Uterus (tissue), 4 donors: Measurements from ENCODE around the gene MB. TPM values are rescaled to one million over a fixed set of nuclear protein-coding genes. Genes with fewer than 3 reads are reported as not detected.

Experiments
- DNase-seq, 2 donors: peaks; one replicate each; pipeline ENCODE4 v3.0.0-alpha.2; 2019 to 2020
- H3K27ac ChIP-seq, 2 donors: fragments of 200-600 bp; sonication (generic); 1 replicate in 1 of 2; 2 replicates in 1 of 2; pipeline ENCODE4 v1.5.1; 2016 to 2018
- H3K27me3 ChIP-seq, 2 donors: fragments of 200-600 bp; sonication (generic); one replicate each; pipeline ENCODE4 v1.5.1; 2018 to 2019; ENCODE audit warnings: control low read depth in 1 of 2
- H3K36me3 ChIP-seq, 2 donors: fragments of 200-600 bp; sonication (generic); one replicate each; pipeline ENCODE4 v1.5.1; 2019; ENCODE audit warnings: control low read depth in 1 of 2
- H3K4me1 ChIP-seq, 2 donors: fragments of 200-600 bp; sonication (generic); one replicate each; pipeline ENCODE4 v1.5.1; 2018 to 2019; ENCODE audit warnings: control low read depth in 1 of 2
- H3K4me3 ChIP-seq, 2 donors: fragments of 200-600 bp; sonication (generic); 1 replicate in 1 of 2; 2 replicates in 1 of 2; pipeline ENCODE4 v1.5.1; 2018 to 2019; ENCODE audit warnings: mild to moderate bottlenecking in 1 of 2
- H3K9me3 ChIP-seq, 2 donors: fragments of 200-600 bp; sonication (generic); one replicate each; pipeline ENCODE4 v1.5.1; 2019; ENCODE audit warnings: control low read depth in 1 of 2
- CTCF ChIP-seq, 4 experiments: fragments of 200-600 bp in 2 of 4; fragments of 450-650 bp in 2 of 4; sonication (generic) in 2 of 4; IDR thresholded peaks; one replicate each; pipeline ENCODE4 v1.5.1; 2016 to 2019; ENCODE audit warnings: antibody characterized with exemption in 4 of 4, mild to moderate bottlenecking in 2 of 4, moderate library complexity in 1 of 4
- POLR2A ChIP-seq, 2 donors: fragments of 450-650 bp; IDR thresholded peaks; one replicate each; pipeline ENCODE4 v1.6.1; 2016; ENCODE audit warnings: antibody characterized with exemption in 2 of 2, mild to moderate bottlenecking in 1 of 2, moderate library complexity in 1 of 2
- intact Hi-C: fragments of 100-400 bp; cut with DNase I; formaldehyde crosslinking; loops from one replicate; pipeline ENCODE4 v1.15.1; 2023; ENCODE audit warnings: low total_unique reads
- total RNA-seq, 4 donors: library from RNA; depleted of rRNA in 3 of 4; stranded (reverse); fragments of >200 nt in 3 of 4; gene quantifications; one replicate each; pipeline versions ENCODE4 v1.1.0 to v1.2.4, GENCODE V29; 2014 to 2023
- donor health status: DM: yes; HTN: yes; CAD: no.

Gene MB
- total RNA-seq, 4 donors from 2014 or later: 1.8 to 2.5 TPM; not detected in 2

- Histone ChIP-seq H3K4me3 (no peak overlapping the region), H3K9me3 (no peaks in the 10 kb centered on the region), H3K27ac (no peak overlapping the region), H3K36me3 (no peaks in the 10 kb centered on the region), H3K4me1 (peaks cover 0 to 9% of the 10 kb centered on the region in 2 donors), H3K27me3 (no peaks in the 10 kb centered on the region)
- DNase-seq: no peak
- intact Hi-C loops: no loop called here
- no peak for TF ChIP-seq CTCF (IDR thresholded peaks at IDR 0.05)
- TF ChIP-seq POLR2A (IDR thresholded peaks at IDR 0.05): no peak
These were observed 1.5 kb upstream of the MB start for GRCh38 chr22:35618427-35619223.

DNA sequence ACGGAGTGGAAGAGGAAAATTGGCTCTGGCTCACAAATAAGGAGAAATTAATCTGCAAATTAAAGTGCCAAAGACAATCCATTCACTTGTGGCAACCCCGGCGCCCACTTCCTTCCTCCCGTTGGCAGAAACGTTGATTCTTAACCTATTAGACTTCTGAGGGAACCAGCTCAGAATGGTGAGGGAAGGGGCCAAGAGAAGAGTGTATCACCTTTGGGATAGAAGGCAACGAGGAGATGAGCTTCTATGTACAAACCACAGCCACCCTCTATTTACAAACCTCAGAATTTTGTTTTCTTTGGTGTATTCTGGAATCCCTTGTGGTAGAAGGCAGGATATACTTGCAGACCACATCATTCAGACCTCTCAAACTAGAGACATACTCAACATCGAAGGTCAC lies 1.1 kb downstream of the MB start:
- no peaks in the 10 kb centered on the region for H3K36me3 ChIP-seq
- no peaks in the 10 kb centered on the region for H3K9me3 ChIP-seq
- H3K4me1 ChIP-seq: no peaks in the 10 kb centered on the region
- H3K27me3 ChIP-seq: no peaks in the 10 kb centered on the region
- H3K27ac ChIP-seq: no peak overlapping the region
- intact Hi-C loops: no loop called here
- TF ChIP-seq CTCF (IDR thresholded peaks at IDR 0.05) (no peak), POLR2A (IDR thresholded peaks at IDR 0.05) (no peak)
- no peak for DNase-seq
- H3K4me3 ChIP-seq: no peak overlapping the region

- no peak for DNase-seq
- no peaks in the 10 kb centered on the region for H3K36me3 ChIP-seq
- no peaks in the 10 kb centered on the region for H3K4me1 ChIP-seq
- H3K4me3 ChIP-seq: no peak overlapping the region
- no peaks in the 10 kb centered on the region for H3K27me3 ChIP-seq
- H3K27ac ChIP-seq: no peak overlapping the region
- H3K9me3 ChIP-seq: no peaks in the 10 kb centered on the region
- TF ChIP-seq POLR2A (IDR thresholded peaks at IDR 0.05) (no peak), CTCF (IDR thresholded peaks at IDR 0.05) (no peak)
- intact Hi-C loops: no loop called here
These were observed 2.0 kb downstream of the MB start for GRCh38 chr22:35615156-35615555.

- H3K4me1 ChIP-seq: no peaks in the 10 kb centered on the region
- no peak for TF ChIP-seq CTCF (IDR thresholded peaks at IDR 0.05)
- TF ChIP-seq POLR2A (IDR thresholded peaks at IDR 0.05): no peak
- no peak overlapping the region for H3K27ac ChIP-seq
- no peak overlapping the region for H3K4me3 ChIP-seq
- no peaks in the 10 kb centered on the region for H3K27me3 ChIP-seq
- intact Hi-C loops: no loop called here
- no peaks in the 10 kb centered on the region for H3K9me3 ChIP-seq
- no peak for DNase-seq
- no peaks in the 10 kb centered on the region for H3K36me3 ChIP-seq
These were observed 2.7 kb downstream of the MB start for GRCh38 chr22:35614404-35614803.

- no peak for DNase-seq
These were observed 4.2 kb downstream of the MB start for GRCh38 chr22:35612903-35613302.

More at GRCh38 chr22:35612903-35613302, 4.2 kb downstream of the MB start:
- TF ChIP-seq POLR2A (IDR thresholded peaks at IDR 0.05) (no peak), CTCF (IDR thresholded peaks at IDR 0.05) (no peak)
- H3K27me3 ChIP-seq: no peaks in the 10 kb centered on the region
- H3K27ac ChIP-seq: no peak overlapping the region
- H3K4me3 ChIP-seq: no peak overlapping the region
- no peaks in the 10 kb centered on the region for H3K4me1 ChIP-seq
- intact Hi-C loops: no loop called here
- no peaks in the 10 kb centered on the region for H3K36me3 ChIP-seq
- H3K9me3 ChIP-seq: no peaks in the 10 kb centered on the region
